HEK293 (cell line): ENCODE data around the gene PNISR.

Experiments used
- BCL11B ChIP-seq: fragments of 450-650 bp; formaldehyde crosslinking; IDR thresholded peaks from 2 replicates; pipeline ENCODE4 v1.5.1; 2016; ENCODE audit warnings: low read depth, missing biosample characterization, missing genetic modification characterization
- GLI2 ChIP-seq: fragments of 450-650 bp; formaldehyde crosslinking; IDR thresholded peaks from 2 replicates; pipeline ENCODE4; 2017; ENCODE audit warnings: missing biosample characterization, missing genetic modification characterization, low read depth, borderline replicate concordance
- MEIS1 ChIP-seq: sonication (generic); formaldehyde crosslinking; IDR thresholded peaks from 2 replicates; pipeline ENCODE4 v1.8.1; 2022; ENCODE audit warnings: missing genetic modification reagents, mild to moderate bottlenecking, borderline replicate concordance
- TSHZ1 ChIP-seq: fragments of 450-650 bp; formaldehyde crosslinking; IDR thresholded peaks from 2 replicates; pipeline ENCODE4 v1.5.1; 2016; ENCODE audit warnings: missing biosample characterization, missing genetic modification characterization, borderline replicate concordance
- ZBTB10 ChIP-seq: fragments of 450-650 bp; formaldehyde crosslinking; IDR thresholded peaks from 2 replicates; pipeline ENCODE4 v1.5.1; 2016; ENCODE audit warnings: missing biosample characterization, missing genetic modification characterization
- ZBTB44 ChIP-seq: fragments of 450-650 bp; IDR thresholded peaks from 2 replicates; pipeline ENCODE4 v1.5.1; 2018; ENCODE audit warnings: missing biosample characterization, mild to moderate bottlenecking, missing genetic modification characterization
- ZBTB49 ChIP-seq: fragments of 450-650 bp; formaldehyde crosslinking; IDR thresholded peaks from 2 replicates; pipeline ENCODE4 v1.5.1; 2016; ENCODE audit warnings: missing biosample characterization, missing genetic modification characterization, low read depth
- ZFP41 ChIP-seq: fragments of 450-650 bp; formaldehyde crosslinking; IDR thresholded peaks from 2 replicates; pipeline ENCODE4 v1.5.1; 2016; ENCODE audit warnings: missing biosample characterization, missing genetic modification characterization, borderline replicate concordance
- ZNF174 ChIP-seq: fragments of 450-650 bp; formaldehyde crosslinking; IDR thresholded peaks from 2 replicates; pipeline ENCODE4 v1.5.0; 2017; ENCODE audit warnings: missing biosample characterization, mild to moderate bottlenecking, missing genetic modification characterization
- ZNF280D ChIP-seq: fragments of 450-650 bp; formaldehyde crosslinking; IDR thresholded peaks from 2 replicates; pipeline ENCODE4 v1.5.1; 2016; ENCODE audit warnings: missing biosample characterization, missing genetic modification characterization
- ZNF394 ChIP-seq: fragments of 450-650 bp; formaldehyde crosslinking; IDR thresholded peaks from 2 replicates; pipeline ENCODE4 v1.5.1; 2016; ENCODE audit warnings: missing biosample characterization, missing genetic modification characterization, mild to moderate bottlenecking, moderate library complexity, borderline replicate concordance
- ZNF777 ChIP-seq: fragments of 450-650 bp; formaldehyde crosslinking; IDR thresholded peaks from 2 replicates; pipeline ENCODE4 v1.5.1; 2017; ENCODE audit warnings: missing biosample characterization, missing genetic modification characterization, borderline replicate concordance
- ZNF843 ChIP-seq: fragments of 450-650 bp; formaldehyde crosslinking; IDR thresholded peaks from 2 replicates; pipeline ENCODE4 v1.5.1; 2016; ENCODE audit warnings: missing biosample characterization, missing genetic modification characterization
- ZSCAN4 ChIP-seq: fragments of 450-650 bp; formaldehyde crosslinking; IDR thresholded peaks from 2 replicates; pipeline ENCODE4 v1.5.1; 2017; ENCODE audit warnings: missing biosample characterization, missing genetic modification characterization

The PNISR gene

GRCh38 chr6:99425647-99426450 is 741 bp upstream of the PNISR start (continued):
- TF ChIP-seq ZBTB49 (tag by site-specific recombination) (no peak), ZFP41 (tag by site-specific recombination) (no peak), BCL11B (tag by site-specific recombination) (peak; percentile 21; the same call in 1 of the 2 replicates), ZNF777 (tag by site-specific recombination) (no peak), ZNF843 (tag by site-specific recombination) (no peak), ZBTB10 (tag by site-specific recombination) (no peak), MEIS1 (CRISPR knock-in tag) (no peak), ZSCAN4 (tag by site-specific recombination) (no peak), GLI2 (tag by site-specific recombination) (no peak), ZBTB44 (tag by site-specific recombination) (no peak), ZNF280D (no peak), ZNF394 (0 out of 2 replicates have a peak, but pooled peaks have one; percentile 46), ZNF174 (no peak), TSHZ1 (tag by site-specific recombination) (no peak)
